Glomerular visceral epithelial cell (primary cell): ENCODE measurements around the gene ARHGAP26.

Experiments used
- DNase-seq: peaks from one replicate; pipeline ENCODE4 v3.0.0-alpha.2; 2016; ENCODE audit errors: extremely low spot score

ARHGAP26 gene

GRCh38 chr5:143267186-143267585 is 497.0 kb downstream of the ARHGAP26 start:
- DNase-seq = no peak

- no peak for DNase-seq
Observed at GRCh38 chr5:143268388-143268787, 498.2 kb downstream of the ARHGAP26 start.

- DNase-seq = no peak
Observed at GRCh38 chr5:143271431-143271830, 501.3 kb downstream of the ARHGAP26 start.

GRCh38 chr5:143274952-143275351 is 504.8 kb downstream of the ARHGAP26 start:
- DNase-seq = no peak

GRCh38 chr5:143275512-143276363 is 505.6 kb downstream of the ARHGAP26 start:
- no peak for DNase-seq

- DNase-seq = no peak
Observed at GRCh38 chr5:143277536-143277935, 507.4 kb downstream of the ARHGAP26 start.
